ENCODE measurements around the gene FAM171A1. TPM values are rescaled to one million over a fixed set of nuclear protein-coding genes. Genes with fewer than 3 reads are reported as not detected.

Gene FAM171A1
- total RNA-seq, 1 experiment from 2014 or later, result 46.5 TPM

- no TSS peak for BruUV-seq (replicated peaks)
- CTCF ChIA-PET, result no interaction called here
Observed at GRCh38 chr10:15325944-15326284, 45.2 kb downstream of the FAM171A1 start.

GRCh38 chr10:15325243-15325943, 45.7 kb downstream of the FAM171A1 start:
- BruUV-seq (replicated peaks), result no TSS peak
- no peak overlapping the region for H3K4me3 ChIP-seq (ENCODE audit: low read depth, low read length, poor library complexity, severe bottlenecking)
- H3K4me1 ChIP-seq (ENCODE audit: insufficient read depth, low read length, poor library complexity, severe bottlenecking), result peaks cover 26% of the 10 kb centered on the region
- ChIA-PET POLR2A (ENCODE audit: low non-redundant PET) (no interaction called here), CTCF (no interaction called here)
- no peaks in the 10 kb centered on the region for H3K9me3 ChIP-seq (ENCODE audit: low read depth, low read length, poor library complexity, severe bottlenecking)
- intact Hi-C loops (cut with micrococcal nuclease; ENCODE audit: unreplicated experiment), result no loop called here
- H3K27me3 ChIP-seq (replicated peaks; ENCODE audit: insufficient read depth, low read depth, low read length, poor library complexity), result no peaks in the 10 kb centered on the region
- DNase-seq (ENCODE audit: low spot score), result peak; percentile 72
- H3K27ac ChIP-seq (ENCODE audit: low read depth, low read length, poor library complexity, severe bottlenecking), result peak overlapping the region; percentile 28
- TF ChIP-seq CTCF (conservative IDR thresholded peaks at IDR 0.05; ENCODE audit: low read depth, low read length) (no peak), EZH2 (IDR thresholded peaks at IDR 0.05; ENCODE audit: borderline replicate concordance, low read depth, low read length, poor library complexity, severe bottlenecking) (no peak)
- H3K36me3 ChIP-seq (ENCODE audit: insufficient read depth, low read length, poor library complexity, severe bottlenecking), result no peaks in the 10 kb centered on the region

More at GRCh38 chr10:15325944-15326284, 45.2 kb downstream of the FAM171A1 start:
- Histone ChIP-seq H3K27ac (ENCODE audit: low read depth, low read length, poor library complexity, severe bottlenecking) (no peak overlapping the region), H3K36me3 (ENCODE audit: insufficient read depth, low read length, poor library complexity, severe bottlenecking) (no peaks in the 10 kb centered on the region), H3K4me3 (ENCODE audit: low read depth, low read length, poor library complexity, severe bottlenecking) (no peak overlapping the region), H3K9me3 (ENCODE audit: low read depth, low read length, poor library complexity, severe bottlenecking) (no peaks in the 10 kb centered on the region), H3K4me1 (ENCODE audit: insufficient read depth, low read length, poor library complexity, severe bottlenecking) (peaks cover 26% of the 10 kb centered on the region), H3K27me3 (replicated peaks; ENCODE audit: insufficient read depth, low read depth, low read length, poor library complexity) (no peaks in the 10 kb centered on the region)
- intact Hi-C loops (cut with micrococcal nuclease; ENCODE audit: unreplicated experiment), result no loop called here
- POLR2A ChIA-PET (ENCODE audit: low non-redundant PET), result no interaction called here
- TF ChIP-seq EZH2 (IDR thresholded peaks at IDR 0.05; ENCODE audit: borderline replicate concordance, low read depth, low read length, poor library complexity, severe bottlenecking) (no peak), CTCF (conservative IDR thresholded peaks at IDR 0.05; ENCODE audit: low read depth, low read length) (no peak)
- DNase-seq (ENCODE audit: low spot score), result peak; percentile 63

GRCh38 chr10:15324611-15325010, 46.5 kb downstream of the FAM171A1 start:
- ChIA-PET CTCF (no interaction called here), POLR2A (ENCODE audit: low non-redundant PET) (no interaction called here)
- intact Hi-C loops (cut with micrococcal nuclease; ENCODE audit: unreplicated experiment), result no loop called here
- Histone ChIP-seq H3K27me3 (replicated peaks; ENCODE audit: insufficient read depth, low read depth, low read length, poor library complexity) (no peaks in the 10 kb centered on the region), H3K9me3 (ENCODE audit: low read depth, low read length, poor library complexity, severe bottlenecking) (no peaks in the 10 kb centered on the region), H3K4me3 (ENCODE audit: low read depth, low read length, poor library complexity, severe bottlenecking) (no peak overlapping the region), H3K36me3 (ENCODE audit: insufficient read depth, low read length, poor library complexity, severe bottlenecking) (no peaks in the 10 kb centered on the region), H3K27ac (ENCODE audit: low read depth, low read length, poor library complexity, severe bottlenecking) (no peak overlapping the region), H3K4me1 (ENCODE audit: insufficient read depth, low read length, poor library complexity, severe bottlenecking) (peaks cover 26% of the 10 kb centered on the region)
- TF ChIP-seq CTCF (conservative IDR thresholded peaks at IDR 0.05; ENCODE audit: low read depth, low read length), result no peak
- no peak for TF ChIP-seq EZH2 (IDR thresholded peaks at IDR 0.05; ENCODE audit: borderline replicate concordance, low read depth, low read length, poor library complexity, severe bottlenecking)
- no TSS peak for BruUV-seq (replicated peaks)
- DNase-seq (ENCODE audit: low spot score), result no peak
